OCI-LY7 (cell line): ENCODE data around the gene OR10A6.

ENCODE experiments used
- CTCF ChIP-seq: fragments of 200-600 bp; sonication (generic); conservative IDR thresholded peaks from 2 replicates; pipeline ENCODE4 v1.5.1; 2014; ENCODE audit warnings: mild to moderate bottlenecking, antibody characterized with exemption, low read length, moderate library complexity, mixed read lengths
- EZH2phosphoT487 ChIP-seq: fragments of 200-600 bp; sonication (generic); IDR thresholded peaks from 2 replicates; pipeline ENCODE4 v1.6.1; 2018; ENCODE audit warnings: low read depth, borderline replicate concordance, mild to moderate bottlenecking, mixed run types, antibody characterized with exemption, low read length, moderate library complexity, mixed read lengths

GRCh38 chr11:7949934-7950333 lies 18.9 kb upstream of the OR10A6 start:
- TF ChIP-seq CTCF = no peak
- no peak for TF ChIP-seq EZH2phosphoT487
